Ammon's horn (tissue), 1 donor: ENCODE measurements around the gene RNF32.

ENCODE experiments used
- DNase-seq: peaks from one replicate; pipeline ENCODE4 v3.0.0-alpha.2; 2016; ENCODE audit warnings: low spot score

The RNF32 gene

GRCh38 chr7:156640257-156640948 lies at the start of gene RNF32:
Gene RNF32, plus strand, starts transcription at chr7:156640774. Its CDS starts 3,104 bp downstream, at chr7:156643878.
- DNase-seq: peak; percentile 91

DNA sequence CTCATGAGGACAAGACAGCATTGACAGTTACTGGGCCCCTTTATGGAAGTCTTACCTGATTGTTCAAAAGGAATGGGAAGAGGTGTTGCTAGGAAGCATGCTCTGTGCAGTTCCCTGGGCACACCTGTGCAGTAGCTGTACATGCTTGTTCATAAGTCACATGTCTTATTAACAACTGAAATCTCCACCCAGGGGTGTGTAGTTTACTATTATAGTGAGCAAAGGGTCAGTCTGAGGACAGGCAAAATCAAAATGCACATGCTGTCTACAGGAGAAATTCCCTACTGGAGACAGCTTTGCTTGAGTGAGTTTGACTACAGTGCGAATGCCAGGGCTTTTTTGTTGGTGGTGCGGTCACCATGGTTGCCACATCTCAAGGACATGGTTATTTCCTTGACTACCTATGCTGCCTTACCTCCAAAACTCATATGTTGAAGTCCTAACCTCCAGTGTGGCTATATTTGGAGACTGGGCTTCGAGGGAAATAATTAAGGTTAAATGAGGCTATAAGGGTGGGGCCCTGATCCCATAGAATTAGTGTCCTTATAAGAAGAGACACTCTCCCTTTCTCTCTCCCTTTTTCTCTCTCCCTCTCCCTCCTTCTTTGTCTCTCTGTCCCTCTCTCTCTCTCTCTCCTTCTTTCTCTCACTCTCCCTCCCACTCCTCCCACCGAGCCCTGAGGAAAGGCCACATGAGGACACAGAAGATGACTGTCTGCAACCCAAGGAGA lies 48.3 kb upstream of the RNF32 start:
- DNase-seq: no peak

DNA sequence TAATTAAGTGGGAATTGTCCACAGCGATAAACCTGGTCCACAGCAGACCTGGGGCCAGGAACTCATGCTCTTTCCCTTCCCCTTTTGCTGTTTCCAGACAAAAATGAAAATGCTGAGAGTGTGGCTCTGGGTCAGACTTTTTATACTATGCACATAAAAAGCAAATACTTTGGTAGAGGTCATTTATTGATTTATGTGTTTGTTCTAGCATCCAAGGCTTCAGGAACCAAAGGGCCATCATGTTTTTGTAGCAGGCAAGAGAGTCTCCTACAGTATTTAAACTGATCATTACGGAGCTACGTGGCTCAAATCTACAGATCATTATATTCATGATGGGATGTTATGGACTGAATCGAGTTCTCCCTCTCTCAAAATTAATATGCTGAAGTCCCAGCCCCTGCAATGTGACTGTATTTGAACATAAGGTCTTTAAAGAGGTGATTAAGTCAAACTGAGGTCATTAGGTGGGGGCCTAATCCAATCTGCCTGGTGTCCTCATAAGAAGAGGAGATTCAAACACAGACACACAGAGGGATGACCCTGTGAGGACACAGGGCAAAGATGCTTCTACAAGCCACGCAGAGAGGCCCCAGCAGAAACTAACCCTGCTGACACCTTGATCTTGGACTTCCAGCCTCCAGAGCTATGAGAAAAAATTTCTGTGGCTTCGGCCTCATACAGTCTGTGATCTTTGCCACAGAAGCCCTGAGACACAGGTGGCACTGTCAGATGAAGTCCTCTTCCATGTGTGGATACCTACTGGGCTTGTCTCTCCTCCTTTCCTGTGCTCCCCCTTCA lies 46.1 kb upstream of the RNF32 start:
- no peak for DNase-seq

DNA sequence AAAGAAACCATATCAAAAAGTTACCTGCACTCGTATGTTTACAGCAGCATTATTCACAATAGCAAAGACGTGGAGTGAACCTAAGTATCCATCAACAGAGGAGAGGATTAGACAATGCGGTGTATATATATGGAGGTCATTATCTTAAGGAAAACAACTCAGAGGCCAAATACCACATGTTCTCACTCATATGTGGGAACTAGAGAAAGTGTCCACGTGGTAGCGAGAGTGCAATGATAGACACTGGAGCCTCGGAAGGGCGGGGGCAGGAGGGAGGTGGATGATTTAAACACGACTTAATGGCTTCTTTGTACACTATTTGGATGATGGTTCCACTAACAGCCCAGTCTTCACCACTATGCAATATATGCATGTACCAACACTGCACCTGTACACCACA lies 40.1 kb upstream of the RNF32 start:
- DNase-seq: no peak

DNA sequence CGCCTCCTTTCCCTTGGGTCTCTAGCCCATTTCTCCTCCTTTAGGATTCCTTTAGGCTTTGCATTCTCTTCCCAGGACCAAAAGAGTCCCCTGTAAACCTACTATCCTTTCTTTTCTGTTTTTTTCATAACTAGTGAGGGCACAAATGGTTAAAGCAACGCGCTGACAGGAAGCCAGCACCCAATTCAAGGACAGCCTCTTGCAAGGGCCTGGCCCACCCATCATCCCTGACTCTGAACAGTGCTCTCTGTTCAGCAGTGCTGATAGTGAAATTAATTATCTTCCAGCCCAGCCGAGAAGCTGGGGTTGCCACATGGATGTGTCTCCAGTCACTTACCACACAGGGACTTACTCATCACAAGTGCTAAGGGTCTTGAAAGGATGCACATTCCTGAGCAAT lies 38.3 kb upstream of the RNF32 start:
- no peak for DNase-seq

DNA sequence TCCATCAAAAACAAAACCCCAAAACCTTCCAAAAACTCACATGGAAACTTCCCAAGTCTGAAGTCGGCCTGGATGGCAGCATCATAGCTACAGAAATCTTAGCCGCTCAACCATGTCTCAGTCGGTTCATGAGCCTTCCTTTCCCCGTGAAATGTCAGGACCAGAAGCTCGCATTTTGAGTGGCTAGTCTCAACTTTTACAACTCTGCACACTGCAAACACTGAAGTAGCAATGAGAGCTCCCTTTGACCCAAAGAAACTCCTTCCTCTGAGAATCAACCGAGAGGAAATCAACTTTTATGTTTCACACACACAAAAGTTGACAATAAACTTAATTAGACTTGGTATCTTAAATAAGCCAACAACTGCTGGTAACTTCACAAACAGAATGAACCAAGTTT lies 37.6 kb upstream of the RNF32 start:
- DNase-seq: no peak

GRCh38 chr7:156603629-156604028 lies 36.9 kb upstream of the RNF32 start:
- DNase-seq: no peak

GRCh38 chr7:156604311-156604710 lies 36.3 kb upstream of the RNF32 start:
- DNase-seq: no peak

DNA sequence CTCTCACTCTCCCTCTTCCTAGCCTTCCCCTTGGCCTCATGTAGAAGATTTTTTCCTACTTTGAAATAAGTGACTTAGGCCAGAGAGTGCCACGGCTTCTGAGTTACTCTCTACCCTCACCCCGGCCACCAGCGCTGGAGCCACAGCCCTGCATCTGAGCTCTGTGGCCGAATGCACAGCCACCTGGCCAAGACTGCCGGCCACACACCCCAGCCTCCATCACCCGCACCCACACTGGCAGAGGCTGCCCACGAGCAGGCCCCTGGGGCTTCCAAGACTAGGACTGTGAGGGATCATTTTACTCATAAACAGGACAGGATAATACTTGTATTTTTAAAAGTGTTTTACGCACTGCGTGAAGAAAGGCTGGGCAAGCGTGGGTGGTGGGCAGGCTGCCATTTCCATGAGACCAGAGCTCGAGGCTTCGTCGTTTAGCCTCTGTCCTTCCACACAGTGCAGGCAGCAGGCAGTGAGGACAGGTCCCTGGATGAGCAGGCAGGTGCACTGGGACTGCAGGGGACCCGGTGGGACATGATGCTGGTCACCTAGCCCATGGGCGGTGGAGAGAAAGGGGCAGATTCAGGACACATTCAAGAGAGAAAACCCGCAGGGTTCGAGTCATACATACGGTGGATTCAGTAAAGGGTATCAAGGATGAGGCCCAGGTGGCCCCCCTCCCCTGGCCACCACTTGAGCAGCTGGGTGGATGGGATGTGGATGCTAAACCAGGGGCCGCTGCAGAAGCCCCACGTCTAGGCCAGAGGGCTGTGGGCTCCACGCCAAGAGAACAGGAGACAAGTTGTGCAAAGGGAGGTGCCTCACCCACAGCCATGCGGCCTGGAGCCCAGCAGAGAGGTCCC lies 35.5 kb upstream of the RNF32 start:
- DNase-seq: no peak

DNA sequence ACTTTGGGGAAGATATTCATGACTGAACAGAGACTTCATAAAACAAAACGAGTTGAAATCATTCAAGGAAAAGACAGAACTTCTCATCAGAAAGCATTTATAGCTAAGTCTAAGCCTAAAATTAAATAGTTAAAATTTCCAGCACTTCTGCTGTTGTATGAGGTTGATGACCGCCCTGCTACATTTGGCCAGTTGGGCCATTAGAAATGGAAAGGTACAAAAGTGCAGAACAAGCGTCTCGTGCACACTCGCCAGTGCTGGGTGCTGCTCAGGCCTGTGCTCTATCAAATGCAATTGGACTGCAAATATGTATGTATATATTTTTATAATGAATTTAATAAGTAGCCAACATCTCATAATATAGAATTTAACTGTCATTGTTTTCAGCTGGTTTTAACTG lies 34.4 kb upstream of the RNF32 start:
- DNase-seq: no peak

- DNase-seq: no peak
These were observed 33.8 kb upstream of the RNF32 start for GRCh38 chr7:156606691-156607331.

DNA sequence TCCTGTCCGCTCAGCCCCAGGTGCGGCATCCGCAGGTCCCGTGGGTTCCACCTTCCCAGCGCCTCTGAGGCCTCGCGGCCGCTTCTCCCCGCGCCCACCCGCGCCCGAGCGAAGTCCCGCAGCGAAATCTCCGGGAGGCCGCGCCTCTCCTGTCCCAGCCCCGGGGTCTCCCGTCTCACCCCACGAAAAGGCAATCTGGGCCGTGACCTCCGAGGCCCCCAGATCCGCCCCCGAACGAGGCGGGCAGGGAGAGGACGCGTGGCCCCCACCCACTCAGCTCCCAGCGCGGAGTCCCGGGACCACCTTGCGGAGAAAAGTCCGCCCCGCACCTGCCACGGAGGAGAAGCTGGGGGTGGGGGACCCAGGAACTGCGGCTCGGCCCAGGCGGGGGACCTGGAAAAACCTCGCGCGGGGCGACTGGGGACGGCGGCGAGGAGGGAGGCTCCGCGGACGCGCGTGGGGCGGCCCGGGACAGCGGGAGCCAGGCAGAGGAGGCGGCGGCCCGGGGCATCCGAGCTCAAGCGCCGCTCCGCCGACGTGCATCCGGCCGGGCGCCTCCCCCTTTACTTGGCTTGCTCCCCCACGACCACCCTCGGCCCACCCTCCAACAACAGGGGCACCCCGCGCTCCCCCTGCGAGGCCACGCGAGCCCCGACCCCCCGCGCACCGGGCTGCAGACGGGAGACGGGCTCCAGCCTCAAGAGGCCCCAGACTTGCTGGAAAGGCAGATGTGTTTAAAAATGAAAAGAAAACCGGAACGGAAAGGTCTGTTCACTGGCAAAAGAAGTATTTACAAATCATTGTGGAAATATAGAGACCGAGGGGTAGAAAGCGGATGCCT lies 33.0 kb upstream of the RNF32 start:
- no peak for DNase-seq

GRCh38 chr7:156608173-156608478 lies 32.4 kb upstream of the RNF32 start:
- DNase-seq: no peak

DNA sequence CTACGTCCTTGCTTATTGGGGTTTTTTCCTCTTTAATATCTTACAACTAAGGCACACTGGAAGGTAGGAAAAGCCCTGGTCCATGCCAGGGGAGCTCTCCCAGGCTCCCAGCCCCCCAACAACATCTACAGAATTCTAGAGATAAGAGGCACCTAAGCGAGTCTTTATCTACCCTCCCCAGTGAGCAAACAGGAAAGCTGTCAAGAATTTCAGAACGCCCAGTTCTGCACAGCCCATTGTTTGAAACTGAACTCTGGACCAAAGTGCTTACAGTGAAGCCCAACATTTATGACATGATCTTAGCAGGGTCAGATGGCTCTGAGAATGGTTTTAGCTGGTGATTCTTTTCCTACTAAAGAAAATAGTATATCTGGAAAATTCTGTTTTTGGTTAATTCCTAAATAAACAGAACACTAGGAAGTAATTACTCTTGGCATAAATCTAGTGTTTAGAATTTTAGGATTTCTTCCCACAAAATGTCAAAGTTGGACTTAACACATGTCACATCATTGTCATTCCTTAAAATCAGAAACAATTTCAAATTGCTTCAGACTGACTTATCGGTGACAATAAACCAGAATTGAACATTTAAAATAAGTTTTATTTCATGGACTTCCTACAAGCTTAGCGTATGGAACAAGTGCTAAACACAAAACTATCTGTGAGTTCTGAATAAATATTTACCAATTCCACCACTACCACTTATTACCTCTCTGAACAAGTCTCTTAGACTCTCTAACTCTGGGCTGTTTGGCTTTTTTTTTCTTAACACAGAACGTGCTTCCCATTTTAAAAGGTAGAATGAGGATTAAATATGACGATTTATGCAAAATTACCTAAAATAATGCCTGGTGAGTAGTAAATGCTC lies 31.3 kb upstream of the RNF32 start:
- DNase-seq: no peak

GRCh38 chr7:156610130-156610529 lies 30.4 kb upstream of the RNF32 start:
- DNase-seq: no peak

GRCh38 chr7:156610601-156611000 lies 30.0 kb upstream of the RNF32 start:
- DNase-seq: no peak

DNA sequence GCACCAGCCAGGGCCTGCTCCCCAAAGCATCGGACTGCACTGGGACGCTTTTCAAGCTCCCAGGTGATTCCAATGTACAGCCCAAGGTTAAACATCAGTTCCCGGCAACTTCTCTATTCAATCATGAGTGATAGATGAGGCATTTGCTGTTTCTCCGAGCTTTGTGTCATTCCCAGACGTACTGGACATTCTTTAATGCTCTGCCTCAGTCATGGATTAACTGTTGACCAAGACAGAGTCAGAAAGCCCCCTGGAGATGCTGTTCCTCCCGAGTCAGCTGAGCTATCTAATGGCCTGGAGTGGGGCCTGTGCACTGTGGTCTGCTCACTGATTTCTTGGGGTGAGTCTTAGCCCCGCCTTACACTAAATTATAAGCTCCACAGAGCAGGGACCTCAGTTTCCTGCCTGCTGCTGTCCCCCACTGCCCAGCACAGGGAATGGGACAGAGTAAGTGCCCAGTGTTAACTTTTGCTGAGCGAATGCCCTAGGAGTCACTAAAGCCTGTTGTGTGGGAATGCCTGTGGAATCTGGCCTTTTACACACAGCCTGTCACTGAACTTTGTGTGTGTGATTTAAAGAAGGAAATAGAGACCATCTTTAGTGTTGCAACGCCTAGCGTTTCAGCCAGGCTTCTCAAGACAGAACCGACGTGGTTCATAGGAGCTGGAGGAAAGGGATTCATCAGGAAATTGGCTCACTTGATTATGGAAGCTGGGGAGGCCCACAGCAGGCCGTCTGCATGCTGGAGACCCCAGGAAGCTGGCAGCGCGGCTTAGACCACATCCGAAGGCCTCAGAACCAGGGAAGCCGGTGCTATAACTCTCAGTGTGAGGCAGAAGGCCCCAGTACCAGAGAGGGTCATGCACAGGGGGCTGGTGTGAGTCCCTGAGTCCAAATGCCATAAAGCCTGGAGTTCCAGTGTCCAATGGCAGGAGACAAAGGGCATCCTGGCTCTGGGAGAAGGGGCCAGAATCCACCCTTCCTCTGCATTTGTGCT lies 29.3 kb upstream of the RNF32 start:
- no peak for DNase-seq

- no peak for DNase-seq
These were observed 27.6 kb upstream of the RNF32 start for GRCh38 chr7:156612930-156613329.
